Uterus (tissue), 2 donors: ENCODE results near the gene HS3ST4.

Experiments used
- POLR2A ChIP-seq, 2 donors: fragments of 450-650 bp; IDR thresholded peaks; one replicate each; pipeline ENCODE4 v1.6.1; 2016; ENCODE audit warnings: antibody characterized with exemption in 2 of 2, mild to moderate bottlenecking in 1 of 2, moderate library complexity in 1 of 2
- TF ChIP-seq, protein P1 (sequence below), 4 experiments: fragments of 200-600 bp in 2 of 4; fragments of 450-650 bp in 2 of 4; sonication (generic) in 2 of 4; IDR thresholded peaks; one replicate each; pipeline ENCODE4 v1.5.1; 2016 to 2019; ENCODE audit warnings: antibody characterized with exemption in 4 of 4, mild to moderate bottlenecking in 2 of 4, moderate library complexity in 1 of 4

- TF ChIP-seq, protein P1, sequence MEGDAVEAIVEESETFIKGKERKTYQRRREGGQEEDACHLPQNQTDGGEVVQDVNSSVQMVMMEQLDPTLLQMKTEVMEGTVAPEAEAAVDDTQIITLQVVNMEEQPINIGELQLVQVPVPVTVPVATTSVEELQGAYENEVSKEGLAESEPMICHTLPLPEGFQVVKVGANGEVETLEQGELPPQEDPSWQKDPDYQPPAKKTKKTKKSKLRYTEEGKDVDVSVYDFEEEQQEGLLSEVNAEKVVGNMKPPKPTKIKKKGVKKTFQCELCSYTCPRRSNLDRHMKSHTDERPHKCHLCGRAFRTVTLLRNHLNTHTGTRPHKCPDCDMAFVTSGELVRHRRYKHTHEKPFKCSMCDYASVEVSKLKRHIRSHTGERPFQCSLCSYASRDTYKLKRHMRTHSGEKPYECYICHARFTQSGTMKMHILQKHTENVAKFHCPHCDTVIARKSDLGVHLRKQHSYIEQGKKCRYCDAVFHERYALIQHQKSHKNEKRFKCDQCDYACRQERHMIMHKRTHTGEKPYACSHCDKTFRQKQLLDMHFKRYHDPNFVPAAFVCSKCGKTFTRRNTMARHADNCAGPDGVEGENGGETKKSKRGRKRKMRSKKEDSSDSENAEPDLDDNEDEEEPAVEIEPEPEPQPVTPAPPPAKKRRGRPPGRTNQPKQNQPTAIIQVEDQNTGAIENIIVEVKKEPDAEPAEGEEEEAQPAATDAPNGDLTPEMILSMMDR (IDR thresholded peaks at IDR 0.05): no peak
- TF ChIP-seq POLR2A (IDR thresholded peaks at IDR 0.05): no peak
Measured at GRCh38 chr16:25827709-25828108, 135.9 kb downstream of the HS3ST4 start.
